ENCODE results near the gene PIK3R5.

DNA sequence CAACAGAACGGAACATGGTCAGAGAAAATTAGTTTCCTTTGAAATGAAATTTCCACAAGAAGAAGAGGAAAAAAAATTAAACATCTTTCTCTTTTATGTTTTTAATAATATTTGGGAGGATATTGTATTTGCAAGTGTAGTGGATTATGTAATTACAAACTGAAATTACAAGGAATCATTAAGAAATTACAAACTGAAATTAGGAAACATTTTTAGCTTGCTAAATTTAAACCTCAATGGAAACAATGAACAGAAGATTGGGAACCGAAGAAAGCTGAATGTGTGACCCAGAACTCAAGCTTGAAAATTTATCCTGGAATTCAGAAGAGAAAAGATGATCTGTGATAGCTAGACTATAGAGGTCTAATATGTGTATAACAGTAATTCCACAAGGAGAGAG is 4.4 kb upstream of the PIK3R5 start:
- TF ChIP-seq, protein P1, sequence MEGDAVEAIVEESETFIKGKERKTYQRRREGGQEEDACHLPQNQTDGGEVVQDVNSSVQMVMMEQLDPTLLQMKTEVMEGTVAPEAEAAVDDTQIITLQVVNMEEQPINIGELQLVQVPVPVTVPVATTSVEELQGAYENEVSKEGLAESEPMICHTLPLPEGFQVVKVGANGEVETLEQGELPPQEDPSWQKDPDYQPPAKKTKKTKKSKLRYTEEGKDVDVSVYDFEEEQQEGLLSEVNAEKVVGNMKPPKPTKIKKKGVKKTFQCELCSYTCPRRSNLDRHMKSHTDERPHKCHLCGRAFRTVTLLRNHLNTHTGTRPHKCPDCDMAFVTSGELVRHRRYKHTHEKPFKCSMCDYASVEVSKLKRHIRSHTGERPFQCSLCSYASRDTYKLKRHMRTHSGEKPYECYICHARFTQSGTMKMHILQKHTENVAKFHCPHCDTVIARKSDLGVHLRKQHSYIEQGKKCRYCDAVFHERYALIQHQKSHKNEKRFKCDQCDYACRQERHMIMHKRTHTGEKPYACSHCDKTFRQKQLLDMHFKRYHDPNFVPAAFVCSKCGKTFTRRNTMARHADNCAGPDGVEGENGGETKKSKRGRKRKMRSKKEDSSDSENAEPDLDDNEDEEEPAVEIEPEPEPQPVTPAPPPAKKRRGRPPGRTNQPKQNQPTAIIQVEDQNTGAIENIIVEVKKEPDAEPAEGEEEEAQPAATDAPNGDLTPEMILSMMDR (conservative IDR thresholded peaks at IDR 0.05 in 1 of 2, IDR thresholded peaks at IDR 0.05 in 1 of 2; ENCODE audit: extremely low read depth in 1 of 2, insufficient read depth in 1 of 2, low read depth in 1 of 2, low read length in 2 of 2), result no peak
- TF ChIP-seq EZH2 (IDR thresholded peaks at IDR 0.05; ENCODE audit: borderline replicate concordance, low read length), result no peak

All from mammary epithelial cell (primary cell).